Tibial nerve (tissue), 3 donors: ENCODE measurements around the gene AGAP5.

Experiments
- POLR2A ChIP-seq, 2 donors: fragments of 450-650 bp; IDR thresholded peaks; one replicate each; pipeline ENCODE4 v1.6.1; 2017; ENCODE audit warnings: antibody characterized with exemption in 2 of 2, mild to moderate bottlenecking in 2 of 2, moderate library complexity in 2 of 2
- TF ChIP-seq, protein P1 (sequence below), 5 experiments: fragments of 200-600 bp in 3 of 5; fragments of 450-650 bp in 2 of 5; sonication (generic) in 3 of 5; IDR thresholded peaks; one replicate each; pipeline ENCODE4 v1.5.1; 2016 to 2019; ENCODE audit warnings: antibody characterized with exemption in 5 of 5, mild to moderate bottlenecking in 3 of 5, moderate library complexity in 2 of 5

DNA sequence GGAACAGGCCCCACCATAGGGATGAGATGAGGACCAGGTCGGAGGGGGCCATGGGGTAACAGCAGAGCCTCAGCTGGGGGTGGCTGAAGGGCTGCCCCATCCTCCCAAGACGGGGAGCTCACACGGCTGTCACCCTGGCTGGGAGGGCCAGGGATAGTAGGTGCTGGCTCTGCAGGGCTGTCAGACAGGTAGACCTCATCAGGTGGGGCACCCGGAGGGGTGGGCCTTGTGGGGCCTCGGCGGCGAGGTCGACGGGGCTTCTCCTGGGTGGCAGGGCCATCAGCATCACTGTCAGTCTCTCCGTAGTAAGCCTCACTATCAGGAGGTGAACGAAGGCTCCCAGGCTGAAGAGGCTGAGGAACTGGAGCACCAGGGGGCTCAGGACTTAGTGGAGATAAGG, 44.7 kb downstream of the AGAP5 start:
- TF ChIP-seq POLR2A (IDR thresholded peaks at IDR 0.05), result no peak
- TF ChIP-seq, protein P1, sequence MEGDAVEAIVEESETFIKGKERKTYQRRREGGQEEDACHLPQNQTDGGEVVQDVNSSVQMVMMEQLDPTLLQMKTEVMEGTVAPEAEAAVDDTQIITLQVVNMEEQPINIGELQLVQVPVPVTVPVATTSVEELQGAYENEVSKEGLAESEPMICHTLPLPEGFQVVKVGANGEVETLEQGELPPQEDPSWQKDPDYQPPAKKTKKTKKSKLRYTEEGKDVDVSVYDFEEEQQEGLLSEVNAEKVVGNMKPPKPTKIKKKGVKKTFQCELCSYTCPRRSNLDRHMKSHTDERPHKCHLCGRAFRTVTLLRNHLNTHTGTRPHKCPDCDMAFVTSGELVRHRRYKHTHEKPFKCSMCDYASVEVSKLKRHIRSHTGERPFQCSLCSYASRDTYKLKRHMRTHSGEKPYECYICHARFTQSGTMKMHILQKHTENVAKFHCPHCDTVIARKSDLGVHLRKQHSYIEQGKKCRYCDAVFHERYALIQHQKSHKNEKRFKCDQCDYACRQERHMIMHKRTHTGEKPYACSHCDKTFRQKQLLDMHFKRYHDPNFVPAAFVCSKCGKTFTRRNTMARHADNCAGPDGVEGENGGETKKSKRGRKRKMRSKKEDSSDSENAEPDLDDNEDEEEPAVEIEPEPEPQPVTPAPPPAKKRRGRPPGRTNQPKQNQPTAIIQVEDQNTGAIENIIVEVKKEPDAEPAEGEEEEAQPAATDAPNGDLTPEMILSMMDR (IDR thresholded peaks at IDR 0.05), result no peak
